ENCODE measurements around the gene ZNF780B. TPM values are rescaled to one million over a fixed set of nuclear protein-coding genes. Genes with fewer than 3 reads are reported as not detected.

ZNF780B gene
- polyA plus RNA-seq: 28.8 and 30.8 TPM in 2 replicates
- 101 and 105 TPM in 2 replicates for polyA minus RNA-seq

DNA sequence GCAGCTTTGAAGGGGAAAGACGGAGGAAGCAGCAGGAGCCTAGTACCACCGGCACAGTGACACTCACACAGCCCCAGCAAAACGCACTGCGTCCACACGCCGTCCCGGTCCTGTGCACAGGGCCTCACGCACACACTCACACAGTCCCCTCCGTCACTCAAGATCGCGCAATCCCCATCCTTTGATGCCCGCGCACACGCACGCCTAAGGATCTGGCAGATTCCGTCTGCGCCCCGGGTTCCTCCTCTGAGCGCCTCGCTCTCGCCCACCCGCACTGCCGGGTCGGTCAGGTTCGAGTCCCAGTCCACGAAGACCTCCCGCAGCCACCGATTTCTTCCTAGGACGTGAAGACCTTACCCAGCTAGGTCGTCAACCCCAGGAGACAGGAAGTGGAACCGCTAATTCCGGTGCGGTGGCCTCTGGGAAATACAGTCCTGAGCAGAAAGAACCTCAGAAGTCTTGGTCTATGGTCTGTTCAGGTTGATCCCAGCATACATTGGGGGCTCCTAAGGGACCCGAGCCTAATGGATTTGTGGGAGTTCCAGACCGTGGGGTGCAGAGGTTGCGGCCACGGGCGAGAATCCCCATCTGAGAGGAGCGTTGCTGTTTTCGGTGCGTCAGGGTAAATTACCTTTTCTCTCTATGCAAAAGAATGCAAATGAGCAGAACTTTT is at the start of gene ZNF780B:
TSS of gene ZNF780B (minus strand) at position 400 of the 673 bp plus-strand sequence. CDS start 5,899 bp downstream, outside the sequence.
- H3K79me2 ChIP-seq (replicated peaks; ENCODE audit: insufficient read depth, low read length): peaks cover 38% of the 10 kb centered on the region
- H3K27ac ChIP-seq (ENCODE audit: low read length): peak within 1 kb of the TSS; percentile 85
- TF ChIP-seq EP300 (conservative IDR thresholded peaks at IDR 0.05; ENCODE audit: poor library complexity, severe bottlenecking) (peak; percentile 62), POLR2AphosphoS5 (IDR thresholded peaks at IDR 0.05) (peak; percentile 89), MXI1 (conservative IDR thresholded peaks at IDR 0.05; ENCODE audit: poor library complexity, severe bottlenecking) (peak; percentile 84), TAF1 (IDR thresholded peaks at IDR 0.05; ENCODE audit: low read depth) (peak; percentile 76), RAD21 (conservative IDR thresholded peaks at IDR 0.05) (no peak), SMC3 (conservative IDR thresholded peaks at IDR 0.05; ENCODE audit: poor library complexity) (peak; percentile 25)
- TF ChIP-seq, protein P1, sequence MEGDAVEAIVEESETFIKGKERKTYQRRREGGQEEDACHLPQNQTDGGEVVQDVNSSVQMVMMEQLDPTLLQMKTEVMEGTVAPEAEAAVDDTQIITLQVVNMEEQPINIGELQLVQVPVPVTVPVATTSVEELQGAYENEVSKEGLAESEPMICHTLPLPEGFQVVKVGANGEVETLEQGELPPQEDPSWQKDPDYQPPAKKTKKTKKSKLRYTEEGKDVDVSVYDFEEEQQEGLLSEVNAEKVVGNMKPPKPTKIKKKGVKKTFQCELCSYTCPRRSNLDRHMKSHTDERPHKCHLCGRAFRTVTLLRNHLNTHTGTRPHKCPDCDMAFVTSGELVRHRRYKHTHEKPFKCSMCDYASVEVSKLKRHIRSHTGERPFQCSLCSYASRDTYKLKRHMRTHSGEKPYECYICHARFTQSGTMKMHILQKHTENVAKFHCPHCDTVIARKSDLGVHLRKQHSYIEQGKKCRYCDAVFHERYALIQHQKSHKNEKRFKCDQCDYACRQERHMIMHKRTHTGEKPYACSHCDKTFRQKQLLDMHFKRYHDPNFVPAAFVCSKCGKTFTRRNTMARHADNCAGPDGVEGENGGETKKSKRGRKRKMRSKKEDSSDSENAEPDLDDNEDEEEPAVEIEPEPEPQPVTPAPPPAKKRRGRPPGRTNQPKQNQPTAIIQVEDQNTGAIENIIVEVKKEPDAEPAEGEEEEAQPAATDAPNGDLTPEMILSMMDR (IDR thresholded peaks at IDR 0.05; ENCODE audit: poor library complexity, severe bottlenecking): no peak
- TF ChIP-seq, protein P2, sequence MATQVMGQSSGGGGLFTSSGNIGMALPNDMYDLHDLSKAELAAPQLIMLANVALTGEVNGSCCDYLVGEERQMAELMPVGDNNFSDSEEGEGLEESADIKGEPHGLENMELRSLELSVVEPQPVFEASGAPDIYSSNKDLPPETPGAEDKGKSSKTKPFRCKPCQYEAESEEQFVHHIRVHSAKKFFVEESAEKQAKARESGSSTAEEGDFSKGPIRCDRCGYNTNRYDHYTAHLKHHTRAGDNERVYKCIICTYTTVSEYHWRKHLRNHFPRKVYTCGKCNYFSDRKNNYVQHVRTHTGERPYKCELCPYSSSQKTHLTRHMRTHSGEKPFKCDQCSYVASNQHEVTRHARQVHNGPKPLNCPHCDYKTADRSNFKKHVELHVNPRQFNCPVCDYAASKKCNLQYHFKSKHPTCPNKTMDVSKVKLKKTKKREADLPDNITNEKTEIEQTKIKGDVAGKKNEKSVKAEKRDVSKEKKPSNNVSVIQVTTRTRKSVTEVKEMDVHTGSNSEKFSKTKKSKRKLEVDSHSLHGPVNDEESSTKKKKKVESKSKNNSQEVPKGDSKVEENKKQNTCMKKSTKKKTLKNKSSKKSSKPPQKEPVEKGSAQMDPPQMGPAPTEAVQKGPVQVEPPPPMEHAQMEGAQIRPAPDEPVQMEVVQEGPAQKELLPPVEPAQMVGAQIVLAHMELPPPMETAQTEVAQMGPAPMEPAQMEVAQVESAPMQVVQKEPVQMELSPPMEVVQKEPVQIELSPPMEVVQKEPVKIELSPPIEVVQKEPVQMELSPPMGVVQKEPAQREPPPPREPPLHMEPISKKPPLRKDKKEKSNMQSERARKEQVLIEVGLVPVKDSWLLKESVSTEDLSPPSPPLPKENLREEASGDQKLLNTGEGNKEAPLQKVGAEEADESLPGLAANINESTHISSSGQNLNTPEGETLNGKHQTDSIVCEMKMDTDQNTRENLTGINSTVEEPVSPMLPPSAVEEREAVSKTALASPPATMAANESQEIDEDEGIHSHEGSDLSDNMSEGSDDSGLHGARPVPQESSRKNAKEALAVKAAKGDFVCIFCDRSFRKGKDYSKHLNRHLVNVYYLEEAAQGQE (IDR thresholded peaks at IDR 0.05; ENCODE audit: borderline replicate concordance): peak; percentile 55
- no peaks in the 10 kb centered on the region for H3K27me3 ChIP-seq (ENCODE audit: insufficient read depth, low read depth, low read length)
- peaks cover 22% of the 10 kb centered on the region for H3K9me3 ChIP-seq (ENCODE audit: low read length)
- H3K9me2 ChIP-seq (ENCODE audit: insufficient read depth, low read length): no peaks in the 10 kb centered on the region
- peak within 1 kb of the TSS; percentile 86 for H3K9ac ChIP-seq (ENCODE audit: low read length)
- no peaks in the 10 kb centered on the region for H3K36me3 ChIP-seq (ENCODE audit: insufficient read depth, low read length)
- no peaks in the 10 kb centered on the region for H4K20me1 ChIP-seq (ENCODE audit: insufficient read depth)
- peak within 1 kb of the TSS; percentile 84 for H3K4me2 ChIP-seq (ENCODE audit: low read length)
- peak within 1 kb of the TSS; percentile 84 for H3K4me3 ChIP-seq (ENCODE audit: low read length)
- H2AFZ ChIP-seq (ENCODE audit: low read depth, low read length): peak within 1 kb of the TSS; percentile 94
- no peaks in the 10 kb centered on the region for H3F3A ChIP-seq (ENCODE audit: insufficient read depth, low read length, poor library complexity, severe bottlenecking)

- TF ChIP-seq, protein P2 (IDR thresholded peaks at IDR 0.05; ENCODE audit: borderline replicate concordance): no peak
- TF ChIP-seq EP300 (conservative IDR thresholded peaks at IDR 0.05; ENCODE audit: poor library complexity, severe bottlenecking) (no peak), RAD21 (conservative IDR thresholded peaks at IDR 0.05) (no peak), POLR2AphosphoS5 (IDR thresholded peaks at IDR 0.05) (no peak), TAF1 (IDR thresholded peaks at IDR 0.05; ENCODE audit: low read depth) (no peak)
- TF ChIP-seq, protein P1 (IDR thresholded peaks at IDR 0.05; ENCODE audit: poor library complexity, severe bottlenecking): no peak
- Histone ChIP-seq H3K36me3 (ENCODE audit: insufficient read depth, low read length) (no peaks in the 10 kb centered on the region), H3K79me2 (replicated peaks; ENCODE audit: insufficient read depth, low read length) (no peaks in the 10 kb centered on the region), H3F3A (ENCODE audit: insufficient read depth, low read length, poor library complexity, severe bottlenecking) (no peaks in the 10 kb centered on the region), H3K9me3 (ENCODE audit: low read length) (no peaks in the 10 kb centered on the region), H3K4me2 (ENCODE audit: low read length) (no peak overlapping the region), H3K9me2 (ENCODE audit: insufficient read depth, low read length) (no peaks in the 10 kb centered on the region), H2AFZ (ENCODE audit: low read depth, low read length) (no peak overlapping the region), H3K9ac (ENCODE audit: low read length) (no peak overlapping the region), H4K20me1 (ENCODE audit: insufficient read depth) (no peaks in the 10 kb centered on the region), H3K4me3 (ENCODE audit: low read length) (no peak overlapping the region), H3K27ac (ENCODE audit: low read length) (no peak overlapping the region), H3K27me3 (ENCODE audit: insufficient read depth, low read depth, low read length) (no peaks in the 10 kb centered on the region)
Measured at GRCh38 chr19:40104754-40105153, 48.7 kb upstream of the ZNF780B start.
